Measurements from ENCODE around the gene IZUMO2. TPM values are rescaled to one million over a fixed set of nuclear protein-coding genes. Genes with fewer than 3 reads are reported as not detected.

Gene IZUMO2
- total and polyA plus RNA-seq, 9 of the 15 experiments (the other 6 are each of a cell fraction or from before 2014, with no cell fraction given): not detected

DNA sequence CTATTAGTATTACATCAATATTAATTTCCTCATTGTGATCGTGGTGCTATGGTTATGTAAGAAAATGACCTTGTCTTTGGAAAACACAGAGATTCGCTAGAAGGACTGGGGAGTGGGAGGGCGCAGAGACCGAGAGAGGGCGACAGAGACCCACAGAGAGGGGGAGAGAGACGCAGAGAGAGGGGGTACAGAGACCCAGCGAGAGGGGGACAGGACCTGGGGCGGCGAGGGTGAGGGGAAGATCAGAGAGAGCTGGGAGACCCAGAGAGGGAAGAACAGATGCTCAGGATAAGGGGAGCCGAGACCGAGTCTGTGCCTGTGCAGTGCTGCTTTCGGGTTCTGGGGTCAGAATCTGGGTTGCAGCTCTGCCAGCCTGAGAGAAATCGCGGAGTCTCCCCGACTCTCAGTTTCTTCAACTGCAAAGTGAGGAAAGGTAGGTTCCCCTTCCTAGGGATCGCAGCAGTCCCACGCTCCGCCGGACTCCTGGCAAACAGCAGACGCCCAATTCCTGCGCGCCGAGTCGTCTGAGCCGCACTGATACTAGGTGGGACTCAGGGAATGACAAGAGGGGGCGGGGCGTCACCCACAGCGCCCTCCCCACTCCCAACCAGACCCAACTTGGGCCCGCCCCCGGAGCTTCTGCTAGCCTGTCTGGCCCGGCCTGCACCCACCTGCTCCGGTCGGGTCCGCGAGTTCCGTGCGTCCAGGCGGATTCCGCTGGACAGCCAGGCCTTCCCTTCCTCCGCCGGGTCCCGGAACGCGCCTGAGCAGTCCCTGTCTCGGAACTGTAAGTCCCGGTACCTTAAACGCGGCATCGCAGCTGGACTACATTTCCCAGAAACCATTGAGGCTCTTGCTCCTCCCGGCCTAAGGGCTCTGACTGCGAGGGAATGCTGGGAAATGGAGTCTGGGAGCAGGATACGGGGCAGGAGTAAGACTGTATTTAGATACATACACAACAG lies 15.3 kb downstream of the IZUMO2 start (continued):
- TF ChIP-seq MYC (IDR thresholded peaks at IDR 0.05; ENCODE audit: low read depth, low read length) (no peak), MYC (CRISPR knock-in tag; IDR thresholded peaks at IDR 0.05; ENCODE audit: borderline replicate concordance, low read depth) (no peak), NRF1 (conservative IDR thresholded peaks at IDR 0.05 in 1 of 2, IDR thresholded peaks at IDR 0.05 in 1 of 2) (peak; percentile 68 to 75), ZNF197 (CRISPR knock-in tag; IDR thresholded peaks at IDR 0.05; ENCODE audit: low read depth) (peak; percentile 90), ZSCAN32 (CRISPR knock-in tag; IDR thresholded peaks at IDR 0.05) (no peak), ZFX (CRISPR knock-in tag; IDR thresholded peaks at IDR 0.05) (peak; percentile 68), HLTF (IDR thresholded peaks at IDR 0.05) (peak; percentile 72; the same call in 1 of the 2 replicates), SIX5 (IDR thresholded peaks at IDR 0.05; ENCODE audit: borderline replicate concordance in 1 of 2, insufficient read depth in 1 of 2, low read depth in 1 of 2, low read length in 2 of 2) (peak; percentile 96 to 98), JUND (IDR thresholded peaks at IDR 0.05; ENCODE audit: borderline replicate concordance, low read depth, low read length) (peak; percentile 23; the same call in 1 of the 2 replicates), JUND (tag; IDR thresholded peaks at IDR 0.05; ENCODE audit: borderline replicate concordance, low read depth, low read length) (no peak; the same call in 2 of the 3 replicates), ZNF699 (CRISPR knock-in tag; IDR thresholded peaks at IDR 0.05; ENCODE audit: insufficient replicate concordance) (no peak)
- TF ChIP-seq, protein P1, sequence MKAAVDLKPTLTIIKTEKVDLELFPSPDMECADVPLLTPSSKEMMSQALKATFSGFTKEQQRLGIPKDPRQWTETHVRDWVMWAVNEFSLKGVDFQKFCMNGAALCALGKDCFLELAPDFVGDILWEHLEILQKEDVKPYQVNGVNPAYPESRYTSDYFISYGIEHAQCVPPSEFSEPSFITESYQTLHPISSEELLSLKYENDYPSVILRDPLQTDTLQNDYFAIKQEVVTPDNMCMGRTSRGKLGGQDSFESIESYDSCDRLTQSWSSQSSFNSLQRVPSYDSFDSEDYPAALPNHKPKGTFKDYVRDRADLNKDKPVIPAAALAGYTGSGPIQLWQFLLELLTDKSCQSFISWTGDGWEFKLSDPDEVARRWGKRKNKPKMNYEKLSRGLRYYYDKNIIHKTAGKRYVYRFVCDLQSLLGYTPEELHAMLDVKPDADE (conservative IDR thresholded peaks at IDR 0.05; ENCODE audit: control insufficient read depth, low read depth, low read length): peak; percentile 91
- TF ChIP-seq, protein P2, sequence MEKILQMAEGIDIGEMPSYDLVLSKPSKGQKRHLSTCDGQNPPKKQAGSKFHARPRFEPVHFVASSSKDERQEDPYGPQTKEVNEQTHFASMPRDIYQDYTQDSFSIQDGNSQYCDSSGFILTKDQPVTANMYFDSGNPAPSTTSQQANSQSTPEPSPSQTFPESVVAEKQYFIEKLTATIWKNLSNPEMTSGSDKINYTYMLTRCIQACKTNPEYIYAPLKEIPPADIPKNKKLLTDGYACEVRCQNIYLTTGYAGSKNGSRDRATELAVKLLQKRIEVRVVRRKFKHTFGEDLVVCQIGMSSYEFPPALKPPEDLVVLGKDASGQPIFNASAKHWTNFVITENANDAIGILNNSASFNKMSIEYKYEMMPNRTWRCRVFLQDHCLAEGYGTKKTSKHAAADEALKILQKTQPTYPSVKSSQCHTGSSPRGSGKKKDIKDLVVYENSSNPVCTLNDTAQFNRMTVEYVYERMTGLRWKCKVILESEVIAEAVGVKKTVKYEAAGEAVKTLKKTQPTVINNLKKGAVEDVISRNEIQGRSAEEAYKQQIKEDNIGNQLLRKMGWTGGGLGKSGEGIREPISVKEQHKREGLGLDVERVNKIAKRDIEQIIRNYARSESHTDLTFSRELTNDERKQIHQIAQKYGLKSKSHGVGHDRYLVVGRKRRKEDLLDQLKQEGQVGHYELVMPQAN (IDR thresholded peaks at IDR 0.05; ENCODE audit: borderline replicate concordance): no peak
- TF ChIP-seq, protein P3, sequence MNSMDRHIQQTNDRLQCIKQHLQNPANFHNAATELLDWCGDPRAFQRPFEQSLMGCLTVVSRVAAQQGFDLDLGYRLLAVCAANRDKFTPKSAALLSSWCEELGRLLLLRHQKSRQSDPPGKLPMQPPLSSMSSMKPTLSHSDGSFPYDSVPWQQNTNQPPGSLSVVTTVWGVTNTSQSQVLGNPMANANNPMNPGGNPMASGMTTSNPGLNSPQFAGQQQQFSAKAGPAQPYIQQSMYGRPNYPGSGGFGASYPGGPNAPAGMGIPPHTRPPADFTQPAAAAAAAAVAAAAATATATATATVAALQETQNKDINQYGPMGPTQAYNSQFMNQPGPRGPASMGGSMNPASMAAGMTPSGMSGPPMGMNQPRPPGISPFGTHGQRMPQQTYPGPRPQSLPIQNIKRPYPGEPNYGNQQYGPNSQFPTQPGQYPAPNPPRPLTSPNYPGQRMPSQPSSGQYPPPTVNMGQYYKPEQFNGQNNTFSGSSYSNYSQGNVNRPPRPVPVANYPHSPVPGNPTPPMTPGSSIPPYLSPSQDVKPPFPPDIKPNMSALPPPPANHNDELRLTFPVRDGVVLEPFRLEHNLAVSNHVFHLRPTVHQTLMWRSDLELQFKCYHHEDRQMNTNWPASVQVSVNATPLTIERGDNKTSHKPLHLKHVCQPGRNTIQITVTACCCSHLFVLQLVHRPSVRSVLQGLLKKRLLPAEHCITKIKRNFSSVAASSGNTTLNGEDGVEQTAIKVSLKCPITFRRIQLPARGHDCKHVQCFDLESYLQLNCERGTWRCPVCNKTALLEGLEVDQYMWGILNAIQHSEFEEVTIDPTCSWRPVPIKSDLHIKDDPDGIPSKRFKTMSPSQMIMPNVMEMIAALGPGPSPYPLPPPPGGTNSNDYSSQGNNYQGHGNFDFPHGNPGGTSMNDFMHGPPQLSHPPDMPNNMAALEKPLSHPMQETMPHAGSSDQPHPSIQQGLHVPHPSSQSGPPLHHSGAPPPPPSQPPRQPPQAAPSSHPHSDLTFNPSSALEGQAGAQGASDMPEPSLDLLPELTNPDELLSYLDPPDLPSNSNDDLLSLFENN (IDR thresholded peaks at IDR 0.05; ENCODE audit: low read depth in 2 of 2, low read length in 2 of 2): 0 out of 4 replicates have a peak, but pooled peaks of 1 of the 2 experiments have one; percentile 44
- TF ChIP-seq, protein P4, sequence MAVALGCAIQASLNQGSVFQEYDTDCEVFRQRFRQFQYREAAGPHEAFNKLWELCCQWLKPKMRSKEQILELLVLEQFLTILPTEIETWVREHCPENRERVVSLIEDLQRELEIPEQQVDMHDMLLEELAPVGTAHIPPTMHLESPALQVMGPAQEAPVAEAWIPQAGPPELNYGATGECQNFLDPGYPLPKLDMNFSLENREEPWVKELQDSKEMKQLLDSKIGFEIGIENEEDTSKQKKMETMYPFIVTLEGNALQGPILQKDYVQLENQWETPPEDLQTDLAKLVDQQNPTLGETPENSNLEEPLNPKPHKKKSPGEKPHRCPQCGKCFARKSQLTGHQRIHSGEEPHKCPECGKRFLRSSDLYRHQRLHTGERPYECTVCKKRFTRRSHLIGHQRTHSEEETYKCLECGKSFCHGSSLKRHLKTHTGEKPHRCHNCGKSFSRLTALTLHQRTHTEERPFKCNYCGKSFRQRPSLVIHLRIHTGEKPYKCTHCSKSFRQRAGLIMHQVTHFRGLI (CRISPR knock-in tag; IDR thresholded peaks at IDR 0.05): no peak
